Lower lobe of right lung (tissue), 2 donors: ENCODE data around the gene PON3. TPM values are rescaled to one million over a fixed set of nuclear protein-coding genes. Genes with fewer than 3 reads are reported as not detected.
A peak's percentile ranks its signal among the peaks of the same experiment; 100 is the strongest.

Experiments used
- ATAC-seq, 2 donors: fragments of 200-7000 bp; cut with Tn5 transposase; one replicate each; pipeline ENCODE4 v1.9.1; 2020 to 2022; ENCODE audit warnings: mild to moderate bottlenecking in 2 of 2, moderate library complexity in 2 of 2
- DNase-seq: peaks from one replicate; pipeline ENCODE4 v3.0.0-alpha.2; 2020
- H3K27ac ChIP-seq: fragments of 200-600 bp; one replicate; pipeline ENCODE4 v1.8.0; 2022
- H3K27me3 ChIP-seq: fragments of 200-600 bp; one replicate; pipeline ENCODE4 v1.8.0; 2022; ENCODE audit warnings: low read depth
- H3K36me3 ChIP-seq: fragments of 200-600 bp; one replicate; pipeline ENCODE4 v1.8.0; 2022; ENCODE audit warnings: mild to moderate bottlenecking
- H3K4me1 ChIP-seq: fragments of 200-600 bp; one replicate; pipeline ENCODE4 v1.8.0; 2022
- H3K4me3 ChIP-seq: fragments of 200-600 bp; one replicate; pipeline ENCODE4 v1.8.0; 2022; ENCODE audit warnings: mild to moderate bottlenecking
- H3K9me3 ChIP-seq: fragments of 200-600 bp; one replicate; pipeline ENCODE4 v1.8.0; 2022
- CTCF ChIP-seq: fragments of 200-600 bp; IDR thresholded peaks from one replicate; pipeline ENCODE4 v1.8.0; 2022; ENCODE audit warnings: antibody characterized with exemption, mild to moderate bottlenecking
- intact Hi-C: fragments of 100-400 bp; cut with DNase I; formaldehyde crosslinking; loops from one replicate; pipeline ENCODE4 v1.11.0; 2022
- total RNA-seq: library from RNA; stranded (reverse); fragmentation: NEBNext Ultra II Directional; extraction: Animal tissue kit (Norgen Biotek cat#: 25700); gene quantifications from one replicate; pipeline ENCODE4 v1.2.1, GENCODE V29; 2021
- donor health status: DM: no; HTN: yes; CAD: no; lungs with severe emphysema.

Gene PON3
- total RNA-seq, 1 donor from 2014 or later, result 25.6 TPM

GRCh38 chr7:95340491-95340890 is 55.7 kb downstream of the PON3 start:
- H3K27ac ChIP-seq, result no peak overlapping the region
- no peak overlapping the region for H3K4me3 ChIP-seq
- H3K9me3 ChIP-seq, result no peaks in the 10 kb centered on the region
- H3K4me1 ChIP-seq, result no peaks in the 10 kb centered on the region
- ATAC-seq (no peak), DNase-seq (no peak)
- TF ChIP-seq CTCF, result no peak
- intact Hi-C loops, result no loop called here
- H3K36me3 ChIP-seq, result no peaks in the 10 kb centered on the region
- no peaks in the 10 kb centered on the region for H3K27me3 ChIP-seq

- Histone ChIP-seq H3K27ac (no peak overlapping the region), H3K9me3 (no peaks in the 10 kb centered on the region), H3K27me3 (no peaks in the 10 kb centered on the region), H3K4me1 (no peaks in the 10 kb centered on the region), H3K4me3 (no peak overlapping the region), H3K36me3 (no peaks in the 10 kb centered on the region)
- DNase-seq (no peak), ATAC-seq (no peak)
- no peak for TF ChIP-seq CTCF
- intact Hi-C loops, result no loop called here
These were observed 57.3 kb downstream of the PON3 start for GRCh38 chr7:95338832-95339231.

- DNase-seq (no peak), ATAC-seq (no peak)
- Histone ChIP-seq H3K4me1 (peaks cover 10% of the 10 kb centered on the region), H3K27me3 (no peaks in the 10 kb centered on the region), H3K4me3 (no peak overlapping the region), H3K9me3 (no peaks in the 10 kb centered on the region), H3K36me3 (no peaks in the 10 kb centered on the region), H3K27ac (no peak overlapping the region)
- TF ChIP-seq CTCF, result no peak
- intact Hi-C loops, result no loop called here
These were observed 61.1 kb downstream of the PON3 start for GRCh38 chr7:95335093-95335492.

GRCh38 chr7:95334447-95334846 is 61.7 kb downstream of the PON3 start:
- Histone ChIP-seq H3K9me3 (no peaks in the 10 kb centered on the region), H3K27me3 (no peaks in the 10 kb centered on the region), H3K4me1 (peaks cover 13% of the 10 kb centered on the region), H3K4me3 (no peak overlapping the region), H3K36me3 (no peaks in the 10 kb centered on the region), H3K27ac (no peak overlapping the region)
- no peak for ATAC-seq
- no peak for DNase-seq
- no peak for TF ChIP-seq CTCF
- intact Hi-C loops, result no loop called here

GRCh38 chr7:95330961-95331337 is 65.2 kb downstream of the PON3 start:
- Histone ChIP-seq H3K4me3 (peak overlapping the region; percentile 41), H3K9me3 (no peaks in the 10 kb centered on the region), H3K4me1 (peaks cover 13% of the 10 kb centered on the region), H3K36me3 (no peaks in the 10 kb centered on the region), H3K27me3 (no peaks in the 10 kb centered on the region), H3K27ac (peak overlapping the region; percentile 33)
- ATAC-seq, result no peak
- intact Hi-C loops, result no loop called here
- no peak for DNase-seq
- no peak for TF ChIP-seq CTCF
